ENCODE results near the gene PVALEF.
"Not testable (repeated sequence)": the region's sequence is repeated elsewhere in the genome, so short reads cannot be mapped to it uniquely, and the experiment has no call there.

PVALEF gene

DNA sequence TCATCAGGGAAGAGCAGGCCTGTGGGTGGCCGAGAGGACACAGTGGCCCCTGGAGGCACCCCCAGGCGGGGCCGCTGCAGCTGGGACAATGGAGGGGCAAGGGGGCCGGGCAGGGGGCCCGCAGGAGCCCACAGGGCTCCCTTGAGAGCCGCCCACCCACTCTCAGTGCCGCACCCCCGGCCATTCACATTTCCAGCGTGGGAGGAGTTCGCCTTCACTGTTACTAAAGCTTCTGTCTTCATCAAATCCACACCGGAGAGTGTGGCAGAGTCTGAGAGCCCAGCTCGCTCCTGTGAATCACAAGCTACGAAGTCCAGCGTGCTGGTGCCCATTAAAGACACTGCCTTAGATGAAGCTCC, 20.9 kb upstream of the PVALEF start:
- no peak for DNase-seq (ENCODE audit: low read depth)

GRCh38 chr17:81146208-81146607, 19.1 kb upstream of the PVALEF start:
- DNase-seq (ENCODE audit: low read depth) = not testable (repeated sequence)

DNA sequence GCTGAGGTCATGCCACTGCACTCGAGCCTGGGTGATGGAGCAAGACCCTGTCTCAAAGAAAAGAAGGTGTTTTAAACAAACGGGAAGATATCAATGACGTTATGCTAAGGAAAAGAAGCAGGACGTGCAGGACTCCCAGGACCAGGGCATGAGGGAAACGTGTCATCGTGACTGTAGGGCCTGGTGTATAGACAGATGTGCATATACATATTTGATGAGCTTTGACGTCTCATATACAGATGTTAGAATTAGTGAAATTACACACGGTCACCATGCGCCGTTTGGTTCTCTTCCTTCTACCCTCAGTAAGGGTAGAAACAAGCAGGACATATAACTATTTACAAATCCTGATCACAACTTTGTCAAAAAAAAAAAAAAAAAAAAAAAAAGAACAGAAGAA, 17.6 kb upstream of the PVALEF start:
- DNase-seq (ENCODE audit: low read depth) = no peak

DNA sequence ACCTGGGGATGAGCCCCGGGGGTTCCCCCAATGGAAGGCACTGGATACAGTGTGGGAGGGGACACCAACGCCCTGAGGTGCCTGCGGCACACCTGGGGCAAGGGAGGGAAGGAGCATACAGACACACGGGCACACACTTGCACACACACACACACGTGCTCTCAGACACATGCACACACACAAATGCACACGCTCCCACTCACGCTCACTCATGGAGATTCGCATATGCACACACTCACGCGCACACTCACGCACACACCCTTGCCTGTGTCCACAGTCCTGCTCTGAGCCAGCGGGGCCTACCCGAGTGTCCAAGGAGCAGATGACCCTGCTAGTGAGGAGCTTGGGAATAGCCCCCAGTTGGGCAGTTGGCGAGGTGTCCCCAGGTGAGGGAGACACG, 16.7 kb upstream of the PVALEF start:
- DNase-seq (ENCODE audit: low read depth) = no peak

GRCh38 chr17:81148986-81149533, 16.2 kb upstream of the PVALEF start:
- no peak for DNase-seq (ENCODE audit: low read depth)

DNA sequence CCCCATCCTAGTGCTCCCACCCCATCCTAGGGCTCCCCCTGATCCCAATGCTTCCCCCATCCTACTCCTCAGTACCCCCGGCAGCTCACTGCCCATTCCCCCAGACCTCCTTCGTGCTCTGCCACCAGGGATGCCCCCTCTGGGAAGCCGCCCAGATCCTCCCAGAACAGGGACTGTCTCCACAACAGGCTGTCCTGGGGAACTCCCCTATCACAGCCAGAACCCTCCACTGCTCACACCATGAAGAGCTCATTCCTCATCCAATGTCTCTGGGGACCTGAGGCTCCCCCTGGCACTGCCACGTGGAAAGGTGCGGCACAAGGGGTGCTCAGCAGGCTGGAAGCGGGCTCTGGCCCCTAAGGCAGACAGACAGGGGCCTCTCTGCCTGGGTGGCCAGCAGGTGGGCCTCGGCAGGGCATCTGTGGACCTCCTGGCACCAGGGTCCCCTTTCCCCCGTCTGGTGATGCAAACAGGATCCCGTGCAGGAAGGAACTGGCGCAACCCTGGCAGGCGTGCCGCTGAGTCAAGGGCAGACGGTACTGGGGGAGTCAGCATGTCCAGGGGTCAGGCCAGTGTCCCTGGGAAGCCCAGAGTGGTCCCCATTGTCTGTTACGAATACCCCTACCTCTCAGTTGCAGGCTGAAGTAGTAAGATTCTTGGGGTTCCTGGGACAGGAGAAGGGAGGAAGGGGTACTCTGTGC, 14.8 kb upstream of the PVALEF start:
- no peak for DNase-seq (ENCODE audit: low read depth)

- DNase-seq (ENCODE audit: low read depth) = no peak
These were observed 14.0 kb upstream of the PVALEF start for GRCh38 chr17:81151278-81151677.

GRCh38 chr17:81152288-81152828, 12.9 kb upstream of the PVALEF start:
- DNase-seq (ENCODE audit: low read depth) = no peak

DNA sequence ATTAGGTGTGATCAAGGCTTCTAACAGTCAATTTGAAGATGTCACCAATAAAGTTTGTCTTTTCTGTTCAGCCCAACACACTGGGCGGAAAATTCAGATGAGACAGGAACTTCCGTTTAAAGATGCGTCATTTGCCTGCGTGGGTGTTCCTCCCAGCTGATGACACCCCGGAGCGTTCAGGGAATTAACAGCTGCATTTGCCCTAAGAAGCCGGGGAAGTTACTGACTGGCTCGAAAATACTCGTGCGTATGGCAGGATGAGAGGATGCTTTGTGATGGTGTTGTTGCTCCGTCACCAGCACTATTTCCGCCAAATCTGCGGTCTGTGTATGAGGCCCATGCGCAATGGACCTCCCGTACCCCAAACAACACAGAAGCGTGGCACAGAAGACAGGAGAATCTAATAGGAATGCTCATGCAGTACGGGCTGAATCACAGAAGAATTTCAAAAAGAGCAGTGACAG, 11.9 kb upstream of the PVALEF start:
- DNase-seq (ENCODE audit: low read depth) = no peak

- DNase-seq (ENCODE audit: low read depth) = not testable (repeated sequence)
These were observed 11.3 kb upstream of the PVALEF start for GRCh38 chr17:81154016-81154415.

DNA sequence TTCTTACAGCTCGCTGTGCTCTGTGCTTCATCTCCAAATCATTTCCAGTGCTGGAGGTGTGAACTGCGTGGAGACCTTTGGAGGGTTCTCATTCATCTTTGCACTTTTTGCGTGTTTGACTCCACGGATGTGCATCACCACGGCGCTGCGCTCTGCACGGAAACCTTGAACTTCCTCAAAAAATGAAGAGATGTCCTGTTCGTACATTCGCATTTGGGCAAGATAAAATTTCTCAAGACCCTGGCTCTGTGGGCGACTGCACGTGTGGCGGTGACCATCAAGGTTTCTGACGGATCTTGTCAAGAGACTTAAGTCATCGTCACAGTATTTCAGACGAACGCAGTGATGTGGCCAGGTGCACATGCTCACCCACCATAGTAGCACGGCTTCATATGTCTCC, 10.3 kb upstream of the PVALEF start:
- DNase-seq (ENCODE audit: low read depth) = no peak

DNA sequence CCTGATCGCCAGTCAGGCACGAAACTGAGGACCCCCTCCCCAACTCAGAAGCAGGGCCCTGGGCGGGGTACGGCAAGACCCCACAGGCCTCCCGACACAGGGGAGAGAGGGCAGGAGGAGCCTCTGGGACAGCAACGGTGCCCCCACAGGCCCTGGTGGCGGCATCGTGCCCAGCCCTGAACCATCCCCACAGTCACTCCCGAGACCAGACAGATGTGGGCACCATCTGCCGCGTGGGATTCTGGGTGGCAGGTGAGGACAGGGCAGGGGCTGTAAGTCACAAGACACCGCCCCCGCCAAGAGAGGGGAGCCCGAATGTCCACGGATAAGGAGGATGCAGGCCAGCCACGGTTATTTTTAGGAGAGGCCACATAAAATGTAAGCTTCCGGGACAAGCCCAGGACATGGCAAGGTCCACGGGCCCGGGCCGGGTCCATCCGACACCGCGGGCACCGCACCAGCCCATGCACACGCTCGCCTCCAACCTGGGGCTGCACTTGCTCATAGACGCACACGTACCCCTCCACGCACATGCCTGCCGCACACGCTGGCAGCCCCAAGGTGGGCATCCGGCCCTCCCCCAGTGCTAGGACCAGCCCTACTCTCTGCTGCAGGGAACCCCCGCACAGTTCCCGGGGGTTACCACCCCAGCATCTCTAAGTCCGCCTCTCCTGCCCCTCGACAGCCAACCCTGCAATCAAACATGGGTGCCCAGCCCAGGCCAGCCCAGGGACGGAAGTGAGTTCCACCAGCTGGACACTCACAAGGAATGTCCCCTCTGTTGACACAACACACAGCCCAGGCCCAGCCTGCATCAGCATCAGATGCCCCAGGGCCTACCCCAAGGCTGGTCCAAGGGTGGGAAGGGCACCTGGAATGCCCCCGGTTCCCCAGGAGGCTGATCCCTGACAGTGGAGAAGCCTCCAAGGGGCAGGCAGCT, 8.2 kb upstream of the PVALEF start:
- no peak for DNase-seq (ENCODE audit: low read depth)

DNA sequence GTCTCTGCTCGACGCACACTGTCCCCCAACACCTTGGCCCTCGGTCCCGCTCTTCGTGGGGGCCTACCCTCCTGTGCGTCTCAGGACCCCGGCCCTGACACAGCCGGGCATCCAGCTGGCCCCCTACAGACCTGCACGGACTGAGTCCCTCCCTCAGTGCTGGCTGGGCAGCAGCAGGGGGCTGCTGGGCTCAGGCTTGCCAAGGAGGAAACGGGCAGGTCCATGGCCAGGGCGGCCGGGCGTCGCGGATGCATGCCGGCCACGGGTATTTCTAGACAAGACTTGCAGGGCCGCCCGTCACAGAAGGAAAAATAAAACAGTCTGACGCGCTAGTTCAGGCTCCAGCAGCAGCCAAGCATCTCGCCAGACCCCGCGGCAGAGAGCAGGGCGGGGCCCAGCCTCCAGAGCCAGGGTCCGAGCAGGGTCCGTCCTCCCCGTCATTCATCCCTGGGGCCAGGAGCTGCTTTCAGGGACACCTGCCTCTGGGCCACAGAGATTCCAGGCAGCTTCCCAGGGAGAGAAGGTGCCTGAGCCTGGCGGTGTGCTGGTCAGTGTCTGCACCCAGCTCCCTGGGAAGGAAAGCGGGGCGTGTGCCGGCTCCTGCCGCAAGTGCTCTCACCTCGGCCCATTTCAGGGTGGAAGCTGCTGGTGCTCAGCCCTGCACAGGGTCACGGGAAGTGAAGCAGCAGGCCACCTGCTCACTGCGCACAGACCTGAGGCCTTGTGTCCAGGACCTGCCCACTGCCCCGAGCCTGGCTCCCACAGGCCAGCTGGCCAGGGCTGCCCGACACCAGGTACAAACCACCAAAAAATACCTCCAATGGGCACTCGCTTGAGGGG, 7.2 kb upstream of the PVALEF start:
- DNase-seq (ENCODE audit: low read depth) = no peak

DNA sequence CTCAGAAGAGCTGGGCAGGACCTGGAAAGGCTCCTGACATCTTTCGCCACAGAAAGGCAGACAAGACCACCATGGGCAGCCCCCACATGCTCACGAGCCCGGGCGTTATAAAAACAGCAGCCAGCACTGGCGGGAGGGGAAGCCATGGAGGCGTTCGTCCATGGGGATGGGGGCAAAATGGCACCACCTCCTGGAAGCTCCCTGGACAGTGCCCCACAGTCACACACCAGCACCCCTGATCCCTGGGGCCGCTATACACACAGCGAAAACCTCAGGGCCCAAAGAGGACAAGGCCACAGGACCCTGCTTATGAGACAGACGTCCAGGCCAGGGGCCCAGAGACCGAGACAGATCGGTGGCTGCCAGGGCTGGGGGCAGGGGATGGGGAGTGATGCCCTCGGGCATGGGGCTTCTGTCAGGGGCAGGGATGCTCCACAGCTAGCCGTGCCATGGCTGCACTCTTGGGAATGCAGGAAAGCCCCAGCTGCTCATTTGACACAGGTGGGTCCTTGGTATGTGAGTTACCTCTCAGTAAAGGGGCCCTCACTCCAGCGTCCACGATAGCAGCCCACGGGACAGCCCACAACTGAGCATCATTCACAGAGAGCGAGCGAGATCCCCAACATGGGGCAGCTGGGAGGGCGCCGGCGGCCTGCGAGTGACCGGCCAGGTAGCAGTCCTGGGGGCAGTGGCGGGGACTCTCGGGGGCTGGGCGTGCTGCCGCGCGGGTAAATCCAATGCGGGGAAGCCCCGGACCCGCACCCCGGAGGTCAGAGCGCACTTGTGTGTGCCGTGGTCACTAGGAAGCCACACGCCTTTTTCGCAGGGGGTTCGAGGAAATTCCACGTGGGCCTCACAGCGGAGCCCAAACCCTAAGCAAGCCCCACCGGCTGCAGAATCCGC, 6.4 kb upstream of the PVALEF start:
- DNase-seq (ENCODE audit: low read depth) = no peak

DNA sequence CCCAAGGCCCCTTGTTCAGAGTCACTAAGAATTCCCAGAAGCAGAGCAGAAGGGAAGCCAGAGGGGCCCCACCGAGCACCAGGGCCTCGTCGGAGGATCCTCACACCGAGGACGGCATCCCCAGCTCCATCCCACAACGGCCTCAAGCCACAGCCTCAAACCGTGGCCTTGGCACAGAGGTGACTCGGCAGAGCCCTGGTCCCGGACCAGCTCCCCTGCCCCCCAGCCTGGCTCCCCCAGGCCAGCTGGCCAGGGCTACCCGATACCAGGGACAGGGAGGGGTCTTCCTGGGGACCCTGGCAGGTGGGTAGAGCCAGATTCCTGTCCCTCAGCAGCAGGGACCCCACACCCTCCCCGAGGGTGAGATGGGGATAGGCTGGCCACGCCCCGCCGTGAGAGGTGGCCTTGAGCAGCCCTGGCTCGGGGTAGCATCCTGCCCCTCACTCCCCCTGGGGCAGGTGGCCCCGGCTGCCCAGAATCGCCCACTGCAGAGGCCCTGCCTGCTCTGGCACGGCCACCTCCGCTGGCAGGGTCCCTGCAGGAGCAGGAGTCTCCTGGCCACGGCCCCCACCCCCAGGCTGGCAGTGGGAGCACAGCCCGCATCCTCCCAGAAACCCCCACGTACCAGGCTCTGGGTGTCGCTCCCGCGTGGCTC, 5.6 kb upstream of the PVALEF start:
- DNase-seq (ENCODE audit: low read depth) = no peak

- no peak for DNase-seq (ENCODE audit: low read depth)
These were observed 5.0 kb upstream of the PVALEF start for GRCh38 chr17:81160306-81160705.

GRCh38 chr17:81160747-81161453, 4.4 kb upstream of the PVALEF start:
- no peak for DNase-seq (ENCODE audit: low read depth)

DNA sequence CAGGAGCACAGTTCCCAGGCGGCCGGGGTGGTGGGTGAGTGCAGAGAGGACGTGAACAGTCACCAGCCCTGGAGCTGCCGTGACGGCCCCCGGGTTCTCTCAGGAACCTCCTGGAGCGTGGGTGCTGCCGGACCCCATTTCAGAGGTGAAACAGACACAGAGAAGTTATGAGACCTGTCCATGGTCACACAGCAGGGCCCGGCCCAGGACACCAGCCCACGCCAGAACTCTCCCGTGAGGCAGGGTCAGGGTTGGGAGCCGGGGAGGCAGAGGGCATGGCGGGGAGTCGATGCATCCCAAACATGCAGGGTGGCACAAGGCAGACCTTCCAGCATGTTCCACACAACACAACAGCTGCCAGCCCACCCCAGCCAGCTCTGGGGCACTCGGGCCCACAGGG, 3.8 kb upstream of the PVALEF start:
- DNase-seq (ENCODE audit: low read depth) = no peak

DNA sequence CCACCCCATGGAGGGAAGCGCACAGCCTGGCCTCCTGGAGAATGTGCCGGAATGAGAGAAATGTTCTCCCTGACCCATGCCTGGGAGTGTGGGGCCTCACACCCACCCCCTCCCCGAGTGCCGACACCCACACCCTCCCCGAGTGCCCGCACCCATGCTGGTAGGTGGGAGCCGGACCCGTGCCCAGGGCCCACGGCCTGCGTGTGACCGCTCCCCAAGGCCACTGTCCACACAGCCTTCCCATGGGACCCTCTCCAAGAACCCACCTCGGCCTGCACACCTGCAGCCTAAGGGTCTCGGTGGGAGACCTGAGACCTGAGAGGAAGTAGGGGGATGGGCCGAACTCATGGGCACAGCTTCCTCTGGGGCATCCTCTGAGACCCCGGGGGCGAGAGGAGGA, 3.3 kb upstream of the PVALEF start:
- no peak for DNase-seq (ENCODE audit: low read depth)

DNA sequence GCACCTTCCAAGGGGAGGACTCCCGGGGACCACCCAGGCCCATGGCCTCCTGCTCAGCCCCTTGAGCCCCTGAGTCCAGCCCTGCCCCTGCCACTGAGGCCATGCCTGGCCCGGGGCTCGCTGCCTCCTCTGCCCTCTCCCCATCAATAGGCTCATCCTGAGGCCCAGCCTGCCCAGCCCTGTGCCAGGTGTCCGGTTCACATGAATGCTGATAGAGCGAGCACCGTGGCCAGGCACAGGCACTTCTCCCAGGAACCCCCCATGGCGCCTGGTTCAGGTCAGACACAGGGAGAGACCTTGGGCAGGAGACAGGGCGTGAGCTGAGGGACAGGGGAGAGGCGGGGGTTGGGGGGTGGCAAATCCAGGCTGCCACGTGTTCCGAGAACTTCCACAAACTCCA, 2.8 kb upstream of the PVALEF start:
- no peak for DNase-seq (ENCODE audit: low read depth)
